GM23248 (cell line): ENCODE results near the gene ELOVL6.

ENCODE experiments used
- EZH2 ChIP-seq: fragments of 200-600 bp; sonication (generic); IDR thresholded peaks from 2 replicates; pipeline ENCODE4 v1.6.1; 2018; ENCODE audit warnings: antibody characterized with exemption, mild to moderate bottlenecking; ENCODE audit not compliant: insufficient read depth, poor library complexity, severe bottlenecking
- EZH2phosphoT487 ChIP-seq: fragments of 200-600 bp; sonication (generic); IDR thresholded peaks from 2 replicates; pipeline ENCODE4 v1.6.1; 2018; ENCODE audit warnings: antibody characterized with exemption, moderate library complexity, mild to moderate bottlenecking, low read depth; ENCODE audit not compliant: insufficient read depth

- TF ChIP-seq EZH2 (no peak), EZH2phosphoT487 (no peak)
Observed at GRCh38 chr4:110170861-110171260, 27.6 kb downstream of the ELOVL6 start.
